Naive thymus-derived CD4-positive, alpha-beta T cell (primary cell): Measurements from ENCODE around the gene AGTPBP1. TPM values are rescaled to one million over a fixed set of nuclear protein-coding genes. Genes with fewer than 3 reads are reported as not detected.
A peak's percentile ranks its signal among the peaks of the same experiment; 100 is the strongest.

Source experiments
- ATAC-seq: fragments of 150-1000 bp; cut with Tn5 transposase; 2 replicates; pipeline ENCODE4 v1.10.0; 2021; ENCODE audit warnings: mild to moderate bottlenecking, moderate library complexity
- CTCF ChIA-PET: fragments of 350-600 bp; sonication (Branson Sonifier 250); formaldehyde crosslinking; loops from one replicate; lab custom pipeline; 2021; ENCODE audit warnings: antibody characterized with exemption; lab: Charles Lee
- POLR2A ChIA-PET: fragments of 350-600 bp; sonication (Branson Sonifier 250); formaldehyde crosslinking; loops from one replicate; lab custom pipeline; 2021; ENCODE audit warnings: antibody characterized with exemption, inconsistent platforms; lab: Charles Lee
- DNase-seq, 9 donors: peaks; one replicate each; pipeline versions ENCODE4 v3.0.0 to v3.0.0-alpha.2; 2020 to 2022; ENCODE audit warnings: mixed read lengths in 1 of 9
- H3K27ac ChIP-seq: one replicate; pipeline ENCODE4 v1.7.0; 2013; ENCODE audit warnings: mild to moderate bottlenecking, low read depth, low read length, moderate library complexity
- H3K27me3 ChIP-seq, 2 donors: one replicate each; pipeline ENCODE4 v1.7.0; 2013; ENCODE audit warnings: low read length in 2 of 2, mild to moderate bottlenecking in 2 of 2, moderate library complexity in 2 of 2; ENCODE audit not compliant: control insufficient read depth in 2 of 2, insufficient read depth in 2 of 2
- H3K36me3 ChIP-seq, 3 experiments: 1 replicate in 2 of 3; 2 replicates in 1 of 3; pipeline ENCODE4 v1.7.0; 2013; ENCODE audit warnings: low read length in 3 of 3, mild to moderate bottlenecking in 3 of 3, moderate library complexity in 1 of 3; ENCODE audit not compliant: insufficient read depth in 3 of 3, control insufficient read depth in 2 of 3
- H3K4me1 ChIP-seq, 2 donors: one replicate each; pipeline ENCODE4 v1.7.0; 2013; ENCODE audit warnings: low read length in 2 of 2, mild to moderate bottlenecking in 2 of 2, moderate library complexity in 1 of 2; ENCODE audit not compliant: control insufficient read depth in 2 of 2, insufficient read depth in 2 of 2
- H3K4me3 ChIP-seq: 2 replicates; pipeline ENCODE4 v1.7.0; 2013; ENCODE audit warnings: mild to moderate bottlenecking, low read length
- H3K9me3 ChIP-seq, 3 experiments: 1 replicate in 2 of 3; 2 replicates in 1 of 3; pipeline ENCODE4 v1.7.0; 2013; ENCODE audit warnings: low read length in 3 of 3; ENCODE audit not compliant: control insufficient read depth in 2 of 3
- H3K27ac Mint-ChIP-seq, 9 donors: one replicate each; pipeline ENCODE4 v1.8.0; 2020 to 2022; ENCODE audit warnings: mixed read lengths in 9 of 9, mild to moderate bottlenecking in 8 of 9, moderate library complexity in 5 of 9, inconsistent platforms in 2 of 9
- H3K27me3 Mint-ChIP-seq, 5 donors: one replicate each; pipeline ENCODE4 v1.8.0; 2021 to 2022; ENCODE audit warnings: mixed read lengths in 5 of 5, mild to moderate bottlenecking in 1 of 5
- H3K36me3 Mint-ChIP-seq, 5 donors: one replicate each; pipeline ENCODE4 v1.8.0; 2020 to 2022; ENCODE audit warnings: mixed read lengths in 5 of 5, mild to moderate bottlenecking in 3 of 5, inconsistent platforms in 1 of 5
- H3K4me1 Mint-ChIP-seq, 7 donors: one replicate each; pipeline ENCODE4 v1.8.0; 2020 to 2022; ENCODE audit warnings: mixed read lengths in 7 of 7, mild to moderate bottlenecking in 3 of 7, inconsistent platforms in 1 of 7
- H3K4me3 Mint-ChIP-seq, 10 donors: one replicate each; pipeline ENCODE4 v1.8.0; 2020 to 2022; ENCODE audit warnings: mild to moderate bottlenecking in 10 of 10, mixed read lengths in 10 of 10, moderate library complexity in 6 of 10, inconsistent platforms in 2 of 10
- H3K9me3 Mint-ChIP-seq, 11 donors: one replicate each; pipeline ENCODE4 v1.8.0; 2020 to 2022; ENCODE audit warnings: mixed read lengths in 11 of 11, mild to moderate bottlenecking in 4 of 11, inconsistent platforms in 1 of 11, moderate library complexity in 1 of 11
- intact Hi-C, 2 donors: fragments of 100-400 bp; cut with micrococcal nuclease; formaldehyde crosslinking; loops; one replicate each; pipeline ENCODE4 v1.15.1; 2023
- polyA plus RNA-seq, 2 donors: library from polyadenylated mRNA; unstranded; fragments of 300-500 nt; fragmentation: Illumina TruSeq; gene quantifications; one replicate each; pipeline ENCODE4 v1.2.3, GENCODE V29; 2021
- total RNA-seq, 6 experiments: library from RNA in 5 of 6; stranded (reverse) in 5 of 6; gene quantifications; 1 replicate in 5 of 6; 2 replicates in 1 of 6; pipeline ENCODE4 v1.2.3 and lab custom pipeline; 2021 to 2026

The AGTPBP1 gene
- total and polyA plus RNA-seq, 7 experiments from 2014 or later: 28.2 to 85.7 (median 44.6) TPM

DNA sequence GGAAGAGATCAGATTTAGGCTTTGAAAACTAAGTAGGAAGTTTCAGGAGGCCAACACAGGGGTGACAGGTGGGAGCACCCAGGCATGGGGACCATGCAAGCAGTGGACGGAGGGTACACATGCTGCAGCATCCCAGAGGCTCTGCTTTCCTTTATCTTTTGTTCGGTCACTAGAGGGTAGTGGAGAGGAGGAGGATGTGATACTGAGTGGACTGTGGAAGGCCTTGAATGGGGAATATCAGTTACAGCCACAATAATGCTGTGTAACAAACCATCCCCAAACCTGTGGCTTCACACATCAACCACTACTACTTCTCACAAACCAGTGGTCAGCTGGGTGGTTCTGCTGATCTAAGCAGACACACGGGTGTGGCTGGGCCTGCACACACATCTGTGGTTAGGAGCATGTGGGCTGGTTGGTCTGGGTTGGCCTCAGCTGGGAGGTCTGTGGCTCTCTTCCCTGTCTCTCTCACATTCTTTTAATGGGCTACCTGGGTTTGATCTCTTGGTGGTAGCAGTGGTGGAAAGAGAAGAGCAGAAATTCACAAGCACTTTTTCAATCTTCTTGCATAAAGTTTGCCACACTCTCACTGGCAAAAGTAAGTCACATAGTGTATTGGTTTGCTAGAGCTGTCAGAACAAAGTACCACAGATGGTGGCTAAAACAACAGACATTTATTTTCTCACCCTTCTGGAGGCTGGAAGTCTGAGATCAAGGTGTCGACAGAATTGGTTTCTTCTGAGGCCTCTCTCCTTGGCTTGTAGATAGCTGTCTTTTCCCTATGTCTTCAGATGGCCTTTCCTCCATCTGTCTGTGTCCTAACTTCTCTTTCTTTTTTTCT lies 238.7 kb downstream of the AGTPBP1 start:
- no peak for DNase-seq
- Histone ChIP-seq H3K27ac (no peak overlapping the region), H3K27me3 (no peaks in the 10 kb centered on the region), H3K36me3 (no peaks in the 10 kb centered on the region), H3K9me3 (no peaks in the 10 kb centered on the region), H3K4me1 (no peaks in the 10 kb centered on the region), H3K4me3 (no peak overlapping the region)
- Mint-ChIP-seq H3K27ac (no peak overlapping the region), H3K27me3 (peaks cover 2 to 33% (median 16%) of the 10 kb centered on the region in 5 donors), H3K36me3 (no peaks in the 10 kb centered on the region), H3K9me3 (peaks cover 0 to 19% (median 3%) of the 10 kb centered on the region in 11 donors), H3K4me3 (no peak overlapping the region), H3K4me1 (peaks cover 0 to 3% (median 0%) of the 10 kb centered on the region in 7 donors)
- CTCF ChIA-PET: no interaction called here
- intact Hi-C loops: no loop called here
- ATAC-seq: peak; percentile 10
- POLR2A ChIA-PET: no interaction called here

DNA sequence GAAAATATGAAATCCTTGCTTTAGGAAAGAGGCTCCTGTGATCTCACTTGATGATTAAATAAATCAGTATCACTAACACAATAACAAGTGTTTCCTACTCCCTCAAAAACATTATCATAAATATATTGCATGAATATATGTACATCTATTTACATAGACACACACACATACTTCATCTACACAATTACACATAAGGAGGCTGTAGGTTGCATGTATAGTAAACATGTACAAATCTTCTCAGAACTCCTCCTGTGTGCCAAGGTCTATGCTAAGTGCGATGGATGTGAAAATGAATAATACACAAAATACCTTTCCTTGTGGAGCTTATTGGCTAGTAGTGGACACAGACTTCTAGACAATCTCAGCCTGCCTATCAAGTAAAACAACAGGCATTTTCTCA lies 239.9 kb downstream of the AGTPBP1 start:
- Histone ChIP-seq H3K27me3 (no peaks in the 10 kb centered on the region), H3K27ac (no peak overlapping the region), H3K36me3 (no peaks in the 10 kb centered on the region), H3K9me3 (no peaks in the 10 kb centered on the region), H3K4me3 (no peak overlapping the region), H3K4me1 (no peaks in the 10 kb centered on the region)
- Mint-ChIP-seq H3K27ac (peak overlapping the region in 1 of 9 donors; percentile 12), H3K9me3 (peaks cover 0 to 25% (median 3%) of the 10 kb centered on the region in 11 donors), H3K27me3 (peaks cover 0 to 22% (median 15%) of the 10 kb centered on the region in 5 donors), H3K4me1 (peaks cover 0 to 3% (median 0%) of the 10 kb centered on the region in 7 donors), H3K36me3 (no peaks in the 10 kb centered on the region), H3K4me3 (no peak overlapping the region)
- no peak for ATAC-seq
- POLR2A ChIA-PET: no interaction called here
- CTCF ChIA-PET: no interaction called here
- intact Hi-C loops: no loop called here
- no peak for DNase-seq

DNA sequence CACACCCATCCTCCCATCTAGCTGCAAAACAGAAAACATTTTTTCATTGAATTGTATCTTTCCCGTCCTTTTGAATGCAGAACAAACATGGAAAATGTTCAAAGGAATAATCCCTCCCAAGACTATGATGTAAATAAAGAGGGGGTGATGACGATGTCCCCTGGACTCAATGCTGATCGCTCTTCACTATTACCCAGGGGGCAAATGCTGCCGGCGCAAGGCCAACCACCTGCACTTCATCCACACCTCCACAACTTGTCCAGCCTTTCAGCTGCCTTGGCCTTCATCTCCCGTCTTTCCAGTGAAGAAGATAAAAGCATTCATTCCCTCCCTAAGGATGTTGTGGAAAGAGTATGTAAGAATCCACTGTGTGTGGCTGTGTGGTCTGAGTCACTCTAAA lies 240.3 kb downstream of the AGTPBP1 start:
- peaks cover 2 to 22% (median 19%) of the 10 kb centered on the region in 5 donors for H3K27me3 Mint-ChIP-seq
- Histone ChIP-seq H3K27ac (no peak overlapping the region), H3K4me3 (no peak overlapping the region), H3K36me3 (no peaks in the 10 kb centered on the region), H3K4me1 (no peaks in the 10 kb centered on the region), H3K9me3 (no peaks in the 10 kb centered on the region), H3K27me3 (no peaks in the 10 kb centered on the region)
- no peak overlapping the region for H3K4me3 Mint-ChIP-seq
- DNase-seq (no peak), ATAC-seq (no peak)
- H3K4me1 Mint-ChIP-seq: peaks cover 0 to 3% (median 0%) of the 10 kb centered on the region in 7 donors
- intact Hi-C loops: no loop called here
- H3K36me3 Mint-ChIP-seq: peaks cover 0 to 1% (median 0%) of the 10 kb centered on the region in 5 donors
- ChIA-PET CTCF (no interaction called here), POLR2A (no interaction called here)
- H3K9me3 Mint-ChIP-seq: peaks cover 0 to 29% (median 6%) of the 10 kb centered on the region in 11 donors
- H3K27ac Mint-ChIP-seq: no peak overlapping the region

Other genes starting within 250 kb of the AGTPBP1 start
- 10 to 100 TPM; 18.2 to 28.6 (median 26.0) TPM for gene NAA35, start 199.2 kb upstream of the AGTPBP1 start, total RNA-seq
- 10 to 100 TPM; 14.4 to 17.6 TPM for gene NAA35, start 199.2 kb upstream of the AGTPBP1 start, polyA plus RNA-seq